Erythroblast (primary cell): ENCODE results near the gene SMARCC2.
"Not testable (repeated sequence)": the region's sequence is repeated elsewhere in the genome, so short reads cannot be mapped to it uniquely, and the experiment has no call there.

ENCODE experiments used
- GATA1 ChIP-seq: IDR thresholded peaks from 2 replicates; pipeline ENCODE4 v1.6.1; 2011; ENCODE audit warnings: low read depth, mild to moderate bottlenecking, control low read depth, low read length, moderate library complexity
- POLR2A ChIP-seq: IDR thresholded peaks from 2 replicates; pipeline ENCODE4 v1.6.1; 2011; ENCODE audit warnings: mild to moderate bottlenecking, low read length

- TF ChIP-seq POLR2A, GATA1: not testable (repeated sequence)
Measured at GRCh38 chr12:56117082-56117706, 72.1 kb downstream of the SMARCC2 start.
